DMS153 treated with DMSO at 0.1 percent for 48 hours (cell line): ENCODE measurements around the gene MFSD6L.
"Not testable (repeated sequence)": the region's sequence is repeated elsewhere in the genome, so short reads cannot be mapped to it uniquely, and the experiment has no call there.

Experiments used
- DNase-seq: peaks from one replicate; lab custom pipeline; 2025; ENCODE audit not compliant: unreplicated experiment; lab: John Stamatoyannopoulos, UW

Gene MFSD6L

DNA sequence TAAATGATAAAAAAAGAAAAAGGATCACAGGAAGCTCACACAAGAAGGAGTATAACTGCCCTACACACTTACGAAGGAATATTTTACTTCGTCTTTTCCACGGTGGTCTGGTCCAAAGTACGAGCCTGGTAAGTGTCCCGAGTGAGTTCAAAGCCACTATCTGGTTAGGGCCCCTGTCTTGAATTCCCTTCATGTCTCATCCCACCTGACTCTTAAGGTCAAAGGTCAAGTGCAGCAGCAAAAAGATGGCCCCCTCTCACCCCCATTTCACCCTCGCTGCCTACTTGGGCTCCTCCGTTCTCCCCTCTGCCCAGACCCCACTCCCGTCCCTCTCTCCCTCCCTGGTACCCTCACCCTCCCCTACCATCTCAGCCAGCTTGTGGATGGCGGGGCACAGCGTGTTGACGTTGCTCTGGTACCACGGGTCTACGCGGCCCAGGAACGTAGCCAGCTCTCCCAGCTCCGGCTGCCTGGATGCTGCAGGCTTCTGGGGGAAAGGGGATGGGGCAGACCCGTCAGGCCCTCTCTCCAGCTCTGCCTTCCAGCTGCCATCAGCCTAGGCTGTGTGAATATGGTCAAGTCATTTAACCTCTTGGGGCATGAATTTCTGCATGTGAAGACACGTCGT is 27.8 kb upstream of the MFSD6L start:
- DNase-seq, result no peak

DNA sequence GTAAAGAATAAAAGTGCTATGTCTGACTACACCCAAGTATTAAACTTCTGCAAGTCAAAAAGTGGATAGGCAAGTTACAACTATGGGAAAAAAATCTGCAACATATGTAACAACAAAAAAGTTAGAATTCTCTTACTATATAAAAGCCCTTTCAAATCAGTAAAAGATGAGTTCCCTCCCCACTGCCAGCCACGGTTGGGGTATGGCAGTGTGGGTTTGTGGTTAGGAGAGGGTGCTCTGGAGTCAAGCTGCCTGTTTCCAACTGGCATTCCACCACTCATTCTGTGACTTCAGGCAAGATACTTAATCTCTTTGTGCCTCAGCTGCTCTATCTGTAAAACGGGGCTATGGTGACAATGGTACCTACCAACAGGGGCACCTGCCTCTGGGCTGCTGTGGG is 26.6 kb upstream of the MFSD6L start:
- DNase-seq, result no peak

DNA sequence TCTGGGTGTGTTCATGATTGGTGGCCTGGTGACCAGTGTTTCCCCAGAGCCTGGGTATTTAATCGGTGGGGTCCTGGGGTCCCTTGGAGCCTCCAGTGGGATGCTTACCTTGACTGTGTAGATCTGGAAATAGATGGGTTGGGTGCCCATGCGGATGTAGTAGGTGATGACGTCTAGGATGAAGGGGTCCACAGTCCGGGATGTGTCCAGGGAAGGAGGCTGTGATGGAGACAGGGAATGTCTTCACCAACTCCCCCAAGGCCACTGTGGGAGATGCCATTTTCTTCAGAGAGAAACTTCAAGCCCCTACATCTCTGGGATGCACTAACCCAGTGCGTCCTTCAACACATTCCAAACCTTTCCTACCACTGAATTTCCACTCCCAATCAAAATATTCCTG is 24.1 kb upstream of the MFSD6L start:
- no peak for DNase-seq

DNA sequence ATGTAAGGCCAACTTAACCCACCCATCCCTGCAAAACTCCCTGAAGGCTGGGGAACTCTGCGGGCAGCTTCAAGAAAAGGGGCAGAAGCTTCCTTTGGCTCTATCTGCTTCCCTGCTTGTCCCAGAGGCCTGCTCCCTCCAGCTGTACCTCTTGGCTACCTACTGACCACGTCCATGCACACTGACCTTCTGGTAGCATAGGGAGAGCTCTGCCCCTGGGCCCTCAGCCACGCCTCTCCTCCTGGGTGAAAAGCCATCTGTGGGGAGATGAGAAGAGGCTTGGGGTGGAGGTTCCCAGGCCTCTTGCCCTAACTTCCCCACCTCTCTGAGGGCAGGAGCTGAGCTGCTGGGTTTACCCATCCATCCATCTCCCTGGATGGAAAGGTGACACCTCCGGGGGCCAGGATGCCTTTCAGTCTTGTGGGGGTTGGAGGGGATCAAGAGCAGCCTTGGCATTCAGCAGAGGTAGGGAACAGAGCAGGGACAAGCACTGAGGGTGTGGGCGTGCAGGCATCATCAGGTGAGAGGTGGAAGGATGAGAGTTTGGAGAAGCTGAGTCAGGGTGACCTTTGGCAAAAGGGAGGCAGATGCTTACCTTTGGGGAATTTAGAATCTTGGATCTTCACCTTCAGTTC is 23.4 kb upstream of the MFSD6L start:
- DNase-seq, result no peak

DNA sequence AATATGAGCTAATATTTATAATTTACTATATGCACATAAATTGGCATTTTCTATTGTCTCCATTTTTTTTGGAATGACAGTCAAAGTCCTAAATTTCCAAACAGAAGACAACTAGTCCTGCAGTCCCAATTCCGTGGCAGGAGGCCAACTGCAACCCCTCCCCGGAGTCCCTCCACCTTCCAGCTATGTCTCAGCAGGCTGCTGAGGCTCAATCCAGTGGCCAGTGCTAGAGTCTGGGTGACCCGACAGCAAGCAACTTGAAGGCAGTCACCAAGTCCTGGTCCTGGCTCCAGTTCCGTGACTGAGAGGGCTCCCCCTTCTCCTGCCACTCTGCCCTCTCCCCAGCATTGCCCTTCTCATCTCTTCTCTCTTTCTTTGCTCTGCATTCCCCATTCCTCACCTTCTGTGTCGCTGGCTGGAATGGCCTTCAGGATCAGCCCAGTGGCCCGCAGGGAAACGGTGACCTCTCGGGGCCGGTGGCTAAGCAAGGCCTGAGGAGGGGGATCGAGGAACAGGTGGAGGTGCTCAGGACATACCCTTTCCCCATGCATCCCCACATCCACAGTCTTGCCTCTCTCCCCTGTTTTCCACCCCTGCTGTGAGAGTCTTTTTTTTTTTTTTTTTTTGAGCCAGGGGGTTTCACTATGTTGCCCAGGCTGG is 22.4 kb upstream of the MFSD6L start:
- no peak for DNase-seq

DNA sequence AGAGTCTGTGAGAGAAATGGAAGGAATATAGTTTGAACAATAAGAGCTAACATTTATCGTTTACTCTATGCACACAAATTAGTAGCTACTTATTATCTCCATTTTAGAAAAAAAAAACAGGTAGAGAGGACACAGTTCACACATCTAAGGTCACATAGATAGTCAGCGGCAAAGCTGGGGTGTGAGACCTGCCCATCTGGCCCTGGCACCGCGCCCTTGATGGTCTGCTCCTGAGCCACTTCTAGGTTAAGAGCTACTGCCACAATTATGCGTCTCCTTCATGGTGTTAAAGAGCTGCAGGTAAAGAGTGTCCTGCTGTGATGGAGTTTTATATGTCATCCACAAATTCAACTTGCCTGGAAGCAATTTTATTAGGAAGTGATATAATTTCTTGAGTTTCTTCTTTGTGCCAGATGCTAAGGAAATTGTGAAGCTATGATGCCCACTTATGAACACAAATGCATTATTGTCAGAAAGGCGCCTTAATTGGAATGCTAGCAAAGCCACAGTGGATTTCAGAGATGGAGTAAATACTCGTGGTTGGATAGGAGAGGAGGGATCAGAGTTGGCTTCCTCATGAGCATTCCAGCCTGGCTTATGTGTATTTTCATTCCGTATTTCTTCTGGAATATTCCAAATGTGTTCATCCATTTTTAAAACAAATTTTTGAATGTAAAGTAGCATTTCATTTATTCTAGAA is 21.3 kb upstream of the MFSD6L start:
- no peak for DNase-seq

DNA sequence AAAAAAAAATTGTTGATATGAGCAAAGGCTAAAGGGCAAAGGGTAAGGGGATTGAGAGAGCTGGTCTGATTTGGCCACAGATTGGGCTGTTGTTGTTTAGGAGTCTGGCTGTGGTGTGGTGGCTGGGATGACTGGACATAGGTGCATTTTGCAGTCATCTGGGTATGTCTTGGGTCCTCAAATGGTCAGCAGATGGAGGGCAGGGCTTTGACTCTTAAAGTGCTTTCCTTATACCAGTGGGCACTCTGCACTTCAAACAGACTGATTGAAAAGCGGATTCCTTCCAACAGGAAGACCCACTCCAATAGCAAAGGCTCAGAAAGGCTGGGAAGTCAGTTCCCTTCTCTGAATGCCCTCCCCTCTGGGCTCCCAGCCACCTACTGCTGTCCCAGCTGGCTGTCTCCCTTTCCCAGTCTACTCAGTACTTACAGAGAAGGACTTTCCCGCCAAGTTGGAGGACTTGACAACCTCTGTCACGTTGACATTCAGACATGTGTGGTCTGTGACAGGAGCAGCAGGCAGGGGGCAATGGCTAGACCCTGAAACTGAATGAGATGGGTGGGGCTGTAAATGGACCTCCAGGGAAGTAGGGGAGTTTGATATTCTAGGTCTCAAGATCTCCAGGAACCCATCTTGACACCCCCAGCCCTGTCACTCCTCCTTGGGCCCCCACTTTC is 19.6 kb upstream of the MFSD6L start:
- DNase-seq, result no peak

DNA sequence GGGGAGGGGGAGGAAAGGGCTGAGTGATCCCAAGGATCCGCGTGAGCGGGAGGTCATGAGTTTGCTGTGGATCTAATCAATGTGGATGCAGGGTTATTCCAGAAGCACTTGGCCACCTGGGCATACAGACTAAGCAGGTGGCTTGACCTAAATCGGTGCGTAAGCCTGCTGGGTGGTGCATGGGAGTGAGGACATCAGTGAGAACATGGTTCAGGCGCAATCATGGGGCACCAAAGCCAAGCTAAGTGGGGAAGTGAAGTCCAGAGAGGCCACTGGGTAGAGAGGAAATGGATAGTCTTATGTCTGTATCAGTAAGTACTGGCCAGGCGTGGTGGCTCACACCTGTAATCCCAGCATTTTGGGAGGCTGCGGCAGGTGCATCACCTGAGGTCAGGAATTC is 18.9 kb upstream of the MFSD6L start:
- DNase-seq, result no peak

DNA sequence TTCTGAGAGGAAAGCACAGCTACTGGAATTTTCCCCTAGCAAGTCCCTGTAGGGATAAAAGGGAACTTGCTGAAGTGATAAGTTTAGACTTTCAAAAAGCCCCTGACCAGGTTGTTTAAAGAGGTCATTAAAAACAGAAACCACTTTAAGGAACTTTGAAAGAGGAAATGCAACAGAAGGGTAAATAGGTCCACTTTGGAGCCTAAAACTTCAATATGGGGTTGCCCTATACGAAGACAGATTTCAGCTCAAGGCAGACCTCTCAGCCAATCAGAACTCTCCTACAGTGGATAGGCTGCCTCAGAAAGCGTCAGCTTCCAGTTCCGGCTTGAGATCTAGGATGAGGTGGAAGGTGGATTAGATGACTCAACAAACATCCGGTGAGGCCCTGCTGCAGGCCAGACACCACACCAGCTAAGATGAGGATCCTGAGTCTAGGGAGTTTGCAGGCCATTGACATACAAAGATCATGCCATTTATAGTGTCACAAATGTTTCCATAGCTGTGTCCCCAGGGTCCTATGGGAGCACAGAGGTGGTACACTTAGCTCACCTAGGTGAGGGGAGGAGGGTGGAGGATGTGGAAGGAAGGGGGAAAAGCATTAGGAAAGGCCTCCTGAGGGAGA is 7.9 kb upstream of the MFSD6L start:
- no peak for DNase-seq

DNA sequence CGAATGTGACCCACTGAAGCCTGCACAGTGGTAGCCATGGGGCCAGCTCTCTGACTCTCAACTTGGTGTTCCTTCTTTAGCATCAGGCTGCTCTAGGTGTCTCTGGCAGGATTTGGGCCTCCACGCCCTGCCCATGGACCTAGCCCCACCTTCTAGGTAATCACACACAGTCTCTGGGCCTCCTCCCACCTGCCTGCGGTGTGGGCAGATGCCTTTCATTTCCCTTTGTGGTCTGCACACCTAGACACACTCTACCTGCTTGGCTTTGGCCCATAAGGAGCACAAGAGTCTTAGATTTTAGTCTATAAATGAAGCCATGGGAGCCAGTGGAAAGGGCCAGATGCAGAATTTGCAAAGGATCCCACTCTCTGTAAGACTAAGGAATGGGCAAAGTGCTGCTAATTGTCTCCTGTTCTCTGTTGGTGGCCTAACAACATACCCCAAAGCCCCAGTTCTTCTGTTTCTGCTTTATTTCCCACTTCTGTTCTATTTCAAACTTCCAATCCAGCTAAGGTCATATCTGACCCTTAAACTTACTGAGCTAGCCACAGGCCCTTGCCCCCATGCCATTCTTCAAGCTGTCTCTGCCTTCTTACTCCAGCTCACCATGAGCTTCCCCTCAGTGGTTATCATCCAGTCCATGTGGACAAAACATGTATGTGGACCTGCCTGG is 7.2 kb upstream of the MFSD6L start:
- no peak for DNase-seq

DNA sequence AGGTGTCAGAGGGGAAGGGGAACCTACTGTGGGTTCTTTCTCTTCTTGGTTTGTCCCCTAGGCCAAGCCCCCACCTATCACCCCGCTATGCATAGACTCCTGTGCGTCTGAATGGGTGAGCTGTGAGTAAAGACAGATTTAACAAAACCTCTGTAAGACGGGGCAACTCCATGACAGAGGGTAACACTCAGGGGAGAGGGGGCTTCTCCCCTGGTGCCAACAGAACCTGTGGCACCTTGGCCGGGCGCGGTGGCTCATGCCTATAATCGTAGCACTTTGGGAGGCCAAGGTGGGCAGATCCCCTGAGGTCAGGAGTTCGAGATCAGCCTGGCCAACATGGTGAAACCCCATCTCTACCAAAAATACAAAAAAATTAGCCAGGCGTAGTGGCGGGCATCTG is 6.2 kb upstream of the MFSD6L start:
- not testable (repeated sequence) for DNase-seq

DNA sequence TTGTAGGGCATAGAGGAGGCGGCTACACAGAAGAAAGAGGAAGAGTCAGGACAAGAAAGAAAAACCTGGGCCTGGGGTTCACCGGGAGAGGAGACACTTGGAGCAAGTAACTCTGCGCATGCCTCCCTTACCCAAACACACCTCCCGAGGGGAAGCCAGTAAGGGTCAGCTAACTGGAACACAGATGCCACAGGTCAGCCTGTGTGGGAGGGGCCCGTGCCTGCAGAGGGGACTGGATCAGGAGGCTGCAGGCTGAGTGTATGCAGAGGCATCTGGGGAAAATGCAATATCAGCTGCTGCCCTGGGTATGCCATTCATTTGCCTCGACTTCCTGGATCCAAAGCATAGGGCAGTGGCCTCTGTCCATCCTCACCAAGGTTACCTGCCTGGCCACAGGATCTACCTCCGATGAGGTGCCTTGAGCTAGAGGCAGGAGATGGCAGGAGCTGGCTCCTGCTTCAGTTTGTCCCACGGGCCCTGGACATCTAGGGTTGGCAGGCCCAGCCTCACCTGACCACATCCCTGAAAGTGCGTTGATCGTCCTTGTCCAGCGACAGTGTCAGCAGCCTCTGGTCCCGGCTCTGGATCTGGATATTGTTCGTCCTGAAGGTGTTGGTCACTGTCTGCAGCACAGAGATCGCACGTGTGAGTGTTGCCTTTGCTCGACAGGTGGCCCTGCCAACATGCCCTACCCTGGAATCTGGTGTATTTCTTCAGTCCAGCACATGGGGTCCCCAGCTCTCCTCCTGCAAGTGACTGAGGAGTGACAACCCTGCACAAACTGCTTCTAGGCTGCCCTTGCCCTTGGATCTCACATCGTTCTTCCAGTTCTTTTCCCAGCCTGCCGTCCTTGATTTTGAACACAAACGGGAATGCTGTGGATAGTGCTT is 4.6 kb upstream of the MFSD6L start:
- DNase-seq, result no peak

DNA sequence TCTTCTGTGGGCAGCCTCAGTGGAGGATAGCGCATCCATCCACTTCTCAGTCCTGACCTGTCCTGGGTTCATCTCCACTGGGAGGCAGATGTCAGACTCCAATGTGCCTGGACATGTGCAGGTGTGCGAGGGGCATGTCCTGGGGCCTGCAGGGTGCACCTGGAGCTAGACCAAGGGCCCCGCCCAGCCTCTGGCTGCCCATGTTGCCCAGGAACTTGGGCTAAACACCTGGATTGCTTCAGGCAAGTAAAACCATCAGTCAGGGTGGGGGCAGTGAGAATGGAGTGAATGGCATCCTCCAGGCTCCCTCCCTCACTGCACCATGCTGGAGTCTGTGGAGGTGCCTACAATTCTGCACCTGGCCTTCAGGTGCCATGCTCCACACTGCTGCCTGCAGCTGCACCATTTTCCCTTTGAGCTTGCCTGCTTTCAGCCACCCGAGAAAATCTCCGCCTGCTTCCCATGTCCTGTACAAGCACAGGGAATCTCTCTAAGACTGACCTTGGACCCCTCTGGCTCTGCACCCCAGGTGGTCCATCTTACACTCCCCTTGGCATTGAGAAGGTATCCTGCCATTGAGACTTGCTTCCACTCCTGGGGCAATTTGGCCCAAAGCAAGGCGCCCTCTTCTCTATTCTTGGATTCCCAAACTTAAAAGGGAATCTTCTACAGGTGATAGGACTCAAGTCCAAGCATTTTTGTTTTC is 2.1 kb upstream of the MFSD6L start:
- DNase-seq, result no peak

DNA sequence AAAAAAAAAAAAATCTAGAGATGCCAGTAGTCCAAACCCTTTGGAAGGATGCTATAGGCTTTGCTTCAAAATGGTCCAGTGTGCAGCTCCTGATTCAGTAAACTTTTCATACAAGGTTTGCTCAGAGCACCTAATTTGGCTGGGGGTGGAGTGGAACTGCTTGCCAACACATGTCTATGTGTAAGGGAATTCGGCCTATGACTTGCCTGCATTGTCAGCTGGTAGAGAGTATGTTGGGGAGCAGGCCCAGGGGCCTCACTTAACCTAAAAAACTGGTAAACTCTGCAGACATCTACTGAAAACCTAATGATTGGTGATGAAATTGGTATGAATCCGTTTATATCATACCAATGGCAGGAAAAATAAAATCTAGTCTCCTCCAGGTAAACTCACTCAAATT is 1.5 kb upstream of the MFSD6L start:
- no peak for DNase-seq

DNA sequence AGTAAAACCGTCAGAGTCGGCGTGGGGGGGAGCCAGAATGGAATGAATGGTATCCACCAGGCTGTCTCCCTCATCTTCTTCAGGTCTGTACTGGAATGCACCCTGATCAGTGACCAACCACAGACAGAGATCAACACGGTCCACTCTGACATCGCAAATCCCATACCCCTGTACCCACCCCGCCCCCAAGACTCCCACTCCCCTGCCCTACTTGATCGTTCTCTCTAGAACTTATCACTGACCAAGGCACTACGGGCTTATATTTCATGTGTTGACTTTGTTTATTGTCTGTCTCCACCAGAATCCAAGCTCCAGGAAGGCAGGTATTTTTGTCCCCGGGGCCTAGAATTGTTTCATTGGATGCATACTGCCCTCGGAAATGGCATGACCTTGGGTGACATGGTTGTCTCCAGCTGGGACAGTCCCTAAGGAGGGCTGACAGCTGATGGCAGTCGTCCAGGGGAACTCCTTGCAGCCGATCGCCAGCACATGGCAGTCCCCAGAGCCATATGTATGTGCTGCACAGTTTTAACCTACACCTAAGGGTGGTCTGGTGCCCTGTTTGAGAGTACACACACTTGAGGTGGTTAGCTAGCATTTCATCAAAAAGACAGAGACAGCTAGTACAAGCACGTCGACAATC is 526 bp upstream of the MFSD6L start:
- DNase-seq, result no peak

DNA sequence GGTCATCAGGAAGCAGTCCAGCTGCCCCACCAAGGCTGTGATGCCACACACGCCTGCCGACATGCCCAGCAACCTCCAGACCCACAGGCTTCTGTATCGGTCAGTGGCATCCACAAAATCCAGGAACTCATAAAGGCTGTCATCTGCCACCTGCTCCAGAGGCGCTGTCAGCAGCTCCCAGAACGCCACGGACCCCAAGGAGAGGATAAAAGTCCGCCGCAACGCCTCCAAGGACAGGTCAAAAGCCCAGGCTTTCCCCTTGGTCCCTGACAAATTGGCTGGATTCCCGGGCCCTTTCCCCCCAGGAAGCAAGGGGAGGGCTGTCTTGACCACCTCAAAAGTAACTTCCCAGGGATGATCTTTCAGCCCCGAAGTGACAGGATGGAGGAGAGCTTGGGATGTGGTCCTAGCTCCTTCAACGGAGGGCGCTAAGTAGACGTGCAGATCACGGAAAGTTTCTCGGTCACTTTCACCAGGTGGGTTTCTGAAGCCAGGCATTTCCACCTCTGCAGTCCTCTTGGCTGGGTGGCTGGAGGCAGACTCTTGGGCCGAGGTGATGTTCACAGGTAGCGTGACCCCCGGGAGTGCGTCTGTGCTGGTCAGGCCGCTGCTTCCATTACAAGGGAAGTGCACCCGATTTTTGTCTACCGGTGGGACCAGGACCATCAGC is 854 bp downstream of the MFSD6L start:
- DNase-seq, result no peak

DNA sequence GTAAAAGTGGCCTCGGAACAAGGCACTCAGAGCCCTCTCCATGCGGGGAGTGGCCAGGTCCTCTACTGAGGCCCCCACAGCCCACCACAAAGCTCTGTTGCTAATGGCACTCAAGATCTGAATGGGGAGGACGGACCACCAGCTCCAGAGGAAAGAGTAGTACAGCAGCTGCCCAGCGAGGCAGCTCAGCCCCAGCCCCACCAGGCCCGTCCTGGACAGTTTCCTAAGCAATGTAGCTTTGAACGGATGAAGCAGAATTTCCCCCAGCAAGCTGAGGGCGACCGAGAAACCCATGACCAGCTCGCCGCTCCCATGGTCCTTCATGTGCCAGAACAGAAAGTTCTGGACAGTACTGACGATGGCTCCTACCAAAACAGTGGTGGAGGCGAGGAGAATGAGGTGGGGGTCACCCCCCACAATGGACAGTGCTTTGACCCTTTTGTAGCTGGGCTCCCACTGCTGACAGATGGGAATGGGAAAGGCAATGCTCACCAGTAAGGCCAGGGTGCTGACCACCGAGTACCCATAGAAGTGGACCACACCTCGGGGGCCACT is 1.5 kb downstream of the MFSD6L start:
- DNase-seq, result no peak

DNA sequence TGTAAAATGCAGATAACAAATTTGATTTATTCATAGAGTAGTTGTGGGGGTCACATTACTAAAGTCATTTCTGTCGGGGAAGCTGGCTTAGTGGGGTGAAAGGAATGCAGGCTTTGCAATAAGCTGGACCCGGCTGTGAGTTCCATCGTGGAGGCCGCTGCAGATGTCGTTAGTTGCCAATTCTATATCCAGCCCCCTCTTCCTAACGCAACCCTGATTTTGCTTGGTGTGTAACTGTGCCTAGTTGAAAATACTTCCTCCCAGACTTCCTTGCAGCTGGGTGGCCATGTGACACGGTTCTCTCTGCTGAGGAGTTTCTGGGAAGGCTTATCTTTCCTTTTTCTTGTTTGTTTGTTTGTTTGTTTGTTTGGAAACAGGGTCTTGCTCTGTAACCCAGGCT is 4.5 kb downstream of the MFSD6L start:
- no peak for DNase-seq
